Pons (tissue), 1 donor: ENCODE data around the gene CLPX.
A peak's percentile ranks its signal among the peaks of the same experiment; 100 is the strongest.
"Not testable (repeated sequence)": the region's sequence is repeated elsewhere in the genome, so short reads cannot be mapped to it uniquely, and the experiment has no call there.

Source experiments
- DNase-seq: peaks from one replicate; pipeline ENCODE4 v3.0.0-alpha.2; 2016; ENCODE audit warnings: low spot score

CLPX gene

DNA sequence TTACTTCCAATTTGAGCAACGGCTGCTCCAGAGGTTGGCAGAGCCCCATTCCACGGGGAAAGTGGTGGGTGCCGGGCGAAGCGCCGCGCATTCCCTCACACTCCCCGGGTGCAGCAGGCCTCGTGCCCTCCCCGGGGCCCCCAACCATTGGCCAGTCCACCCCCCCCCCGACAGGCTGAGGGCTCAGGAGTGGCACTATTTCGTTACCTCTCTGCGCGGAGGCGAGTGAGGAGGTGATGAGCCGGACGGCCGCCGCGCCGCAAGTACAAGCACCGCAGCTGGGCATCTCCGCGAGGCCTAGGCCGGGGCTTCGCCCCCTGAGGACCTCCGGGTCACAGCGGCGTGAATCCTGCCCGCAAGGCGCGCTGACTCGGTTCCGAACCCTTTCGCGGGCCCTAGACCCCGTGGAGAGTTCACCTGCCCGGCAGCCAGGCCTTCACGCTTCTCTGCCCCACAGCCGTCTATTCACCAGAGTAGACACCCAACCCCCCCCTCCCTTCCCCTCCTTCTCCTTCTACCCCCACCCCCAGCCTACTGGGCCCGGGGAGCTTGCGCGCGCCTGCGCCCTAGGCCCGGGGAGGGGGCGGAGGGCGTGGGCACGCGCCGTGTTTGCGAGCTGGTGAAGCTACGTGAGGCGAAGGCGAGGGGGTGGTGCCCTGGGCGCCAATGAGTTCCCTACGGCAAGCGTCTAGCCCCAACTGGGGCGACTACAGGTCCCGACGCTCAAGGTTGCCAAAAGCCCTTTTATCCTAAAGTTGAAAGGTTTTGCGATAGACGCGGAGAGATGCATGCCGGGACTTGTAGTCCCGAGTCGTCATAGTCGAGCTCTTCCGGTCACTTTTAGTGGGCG lies at the start of gene CLPX:
CLPX (minus strand) TSS at position 475 of the 850 bp plus-strand sequence; CDS start at position 286, 189 bp downstream.
- peak; percentile 95 for DNase-seq

DNA sequence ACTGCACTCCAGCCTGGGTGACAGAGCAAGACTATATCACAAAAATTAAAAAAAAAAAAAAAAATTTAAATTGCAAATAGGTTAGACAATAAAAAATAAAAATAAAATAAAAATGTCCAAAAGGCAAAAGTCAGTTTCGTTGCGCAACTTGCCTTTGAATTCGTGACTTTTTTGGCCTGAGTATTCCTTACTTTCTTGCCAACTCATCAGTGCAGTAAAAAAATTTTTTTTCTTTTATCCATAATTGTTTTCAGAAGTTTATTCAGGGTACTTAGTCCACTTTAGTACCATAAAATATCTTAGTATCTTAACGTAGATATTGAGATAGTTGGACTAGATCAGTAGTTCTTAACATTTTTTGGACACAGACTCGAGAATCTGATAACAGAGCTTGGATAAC lies 48.6 kb upstream of the CLPX start:
- no peak for DNase-seq

- DNase-seq: no peak
Measured at GRCh38 chr15:65232520-65232919, 47.4 kb upstream of the CLPX start.

- DNase-seq: no peak
Measured at GRCh38 chr15:65231306-65231705, 46.2 kb upstream of the CLPX start.

GRCh38 chr15:65226901-65227300 lies 41.8 kb upstream of the CLPX start:
- not testable (repeated sequence) for DNase-seq

DNA sequence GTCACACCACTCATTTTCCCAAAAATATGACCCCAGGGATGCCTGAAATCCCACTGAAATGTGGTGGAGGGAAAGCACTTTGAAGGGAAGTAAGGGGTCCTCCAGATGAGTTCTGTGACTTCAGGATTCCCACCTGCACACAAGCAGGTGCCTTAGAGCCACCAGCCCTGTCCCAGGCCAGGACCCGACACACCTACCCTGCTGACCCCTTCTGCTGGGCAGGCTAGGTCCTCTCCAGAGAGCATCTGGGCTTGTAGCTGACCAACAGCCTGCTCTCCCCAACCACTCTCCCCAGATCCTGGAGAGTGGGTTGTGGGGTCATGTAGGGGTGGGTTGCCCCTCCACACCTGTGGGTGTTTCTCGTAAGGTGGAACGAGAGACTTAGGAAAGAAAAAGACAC lies 41.1 kb upstream of the CLPX start:
- DNase-seq: no peak

- DNase-seq: no peak
Measured at GRCh38 chr15:65223996-65224395, 38.9 kb upstream of the CLPX start.

DNA sequence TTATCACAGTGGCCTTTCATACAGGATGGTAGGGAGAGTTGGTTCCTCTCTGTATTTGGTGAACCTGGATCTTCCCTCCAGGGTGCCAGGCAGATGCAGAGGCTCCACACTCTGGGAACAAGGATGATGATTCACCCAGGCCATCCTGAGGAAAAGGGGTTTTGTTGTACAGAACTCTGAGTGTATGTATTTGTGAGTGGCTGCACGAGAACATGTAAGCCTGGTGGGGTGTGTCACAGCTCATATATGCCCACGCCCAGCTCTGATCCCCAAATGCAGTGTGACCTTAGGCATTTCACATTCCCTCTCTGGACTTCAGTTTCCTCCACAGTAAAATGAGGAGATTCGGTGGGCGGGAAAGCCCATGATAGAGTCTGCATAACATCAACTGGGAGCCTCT lies 37.7 kb upstream of the CLPX start:
- no peak for DNase-seq

DNA sequence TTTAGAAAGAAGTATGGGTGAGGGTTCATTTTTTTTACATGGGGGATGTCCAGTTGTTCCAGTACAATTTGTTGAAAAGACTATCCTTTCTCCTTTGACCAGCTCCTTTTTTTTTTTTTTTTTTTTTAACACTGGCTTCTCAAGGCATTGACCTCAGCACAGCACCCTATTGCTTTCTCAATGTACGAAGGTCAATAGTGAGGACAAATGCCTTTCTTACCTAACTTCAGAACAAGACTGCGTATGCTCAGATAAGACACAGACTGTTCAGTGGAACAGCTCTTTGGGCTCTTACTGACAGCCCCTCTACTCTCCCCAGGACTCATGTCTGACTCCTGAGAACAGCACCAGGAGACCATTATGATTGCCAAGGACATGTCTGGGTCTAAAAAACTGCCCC lies 36.6 kb upstream of the CLPX start:
- DNase-seq: no peak

DNA sequence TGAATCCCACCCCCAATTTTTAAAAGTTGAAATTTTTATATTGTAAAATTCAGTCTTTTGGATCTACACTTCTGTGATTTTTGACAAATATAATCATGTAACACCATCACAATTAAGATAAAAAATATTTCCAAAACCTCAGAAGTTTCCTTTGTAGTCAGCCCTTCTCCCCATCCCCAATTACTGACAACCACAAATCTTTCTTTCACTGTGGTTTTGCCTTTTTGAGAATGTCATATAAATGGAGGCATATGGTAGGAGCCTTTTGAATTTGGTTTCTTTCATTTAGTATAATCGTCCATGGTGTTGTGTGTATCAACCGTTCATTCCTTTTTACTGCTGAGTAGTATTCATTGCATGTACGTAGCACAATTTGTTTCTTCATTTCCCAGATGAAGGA lies 34.0 kb upstream of the CLPX start:
- no peak for DNase-seq

- no peak for DNase-seq
Measured at GRCh38 chr15:65217526-65218482, 32.7 kb upstream of the CLPX start.

DNA sequence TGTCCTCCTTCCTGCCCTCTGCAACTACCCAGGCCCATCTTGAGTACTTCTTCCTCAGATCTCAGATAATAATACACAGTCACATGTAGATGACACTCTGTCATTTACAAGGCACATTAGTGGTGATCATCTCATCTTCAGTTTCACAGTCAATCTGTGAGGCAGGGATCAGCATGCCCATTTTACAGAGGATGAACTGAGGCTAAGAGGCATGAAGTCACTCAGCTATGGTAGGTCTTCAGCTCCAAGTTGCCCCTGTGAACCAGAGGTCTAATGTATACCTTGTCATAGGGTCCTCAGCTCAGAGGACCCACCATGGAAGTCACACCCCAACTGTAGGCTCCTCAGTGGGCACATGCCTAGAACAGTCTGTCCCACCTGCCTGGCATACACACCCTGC lies 30.4 kb upstream of the CLPX start:
- DNase-seq: no peak

DNA sequence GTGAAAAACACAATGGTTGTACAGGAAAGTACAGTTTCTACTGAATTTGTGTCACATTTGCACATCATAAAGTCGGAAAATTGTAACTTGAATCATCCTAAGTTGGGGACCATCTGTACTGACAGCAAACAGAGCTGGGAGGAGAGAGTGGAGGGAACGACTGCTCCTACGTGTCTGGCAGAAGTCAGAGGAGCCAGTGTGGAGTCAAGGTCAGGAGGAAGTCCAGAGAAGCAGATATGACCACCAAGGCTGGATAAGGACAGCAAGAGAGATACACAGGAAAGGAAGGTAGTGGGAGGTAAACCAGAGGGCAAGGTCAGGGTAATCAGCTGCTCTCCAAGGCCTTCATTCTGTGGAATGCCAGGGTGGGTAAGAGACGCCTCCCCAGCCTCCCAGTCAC lies 28.9 kb upstream of the CLPX start:
- no peak for DNase-seq

- DNase-seq: no peak
Measured at GRCh38 chr15:65213241-65213640, 28.1 kb upstream of the CLPX start.

DNA sequence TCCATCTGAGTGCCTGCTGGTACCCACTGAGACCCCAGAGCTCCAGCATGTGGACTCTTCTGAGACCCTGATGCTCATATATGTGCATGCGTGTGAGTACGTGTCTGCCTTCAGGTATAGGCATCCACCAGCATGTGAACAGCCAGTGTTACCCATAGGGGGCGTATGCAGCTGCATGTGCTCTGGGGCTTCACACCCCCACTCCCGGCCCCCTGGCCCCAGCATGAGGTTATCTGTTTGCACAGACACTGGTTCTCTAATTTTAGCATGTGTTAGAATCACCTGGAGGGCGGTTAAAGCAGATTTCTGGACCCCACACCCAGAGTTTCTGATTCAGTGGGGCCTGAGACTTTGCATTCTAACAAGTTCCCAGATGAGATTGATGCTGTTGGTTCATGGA lies 27.0 kb upstream of the CLPX start:
- no peak for DNase-seq

DNA sequence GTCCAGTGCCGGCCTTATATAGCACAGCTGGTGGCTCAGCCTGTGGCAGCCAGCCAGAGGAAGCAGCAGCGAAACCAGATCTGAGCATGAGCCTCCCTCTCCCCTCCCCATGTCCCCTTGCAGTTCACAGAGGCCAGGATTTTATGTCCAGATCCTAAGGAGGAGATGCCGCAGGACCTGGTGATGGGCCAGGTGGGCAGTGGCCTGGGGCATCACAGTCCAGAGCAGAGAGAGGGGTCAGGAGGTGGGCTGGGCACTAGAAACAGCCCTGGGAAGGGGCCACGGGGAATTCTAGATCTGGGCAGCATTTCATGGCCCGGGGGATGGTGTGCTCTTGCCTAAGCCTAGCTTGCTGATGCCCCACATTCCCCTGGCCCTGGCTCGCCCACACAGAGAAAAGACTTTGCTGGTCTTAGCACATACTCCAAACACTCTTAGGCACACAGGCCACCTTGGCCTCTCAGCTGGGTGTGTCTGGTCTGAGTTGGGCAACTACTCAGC lies 26.4 kb upstream of the CLPX start:
- DNase-seq: no peak

- no peak for DNase-seq
Measured at GRCh38 chr15:65210770-65211481, 25.8 kb upstream of the CLPX start, which contains the start of gene CILP. Gene CILP, minus strand, starts transcription at chr15:65211473. Its CDS starts 1,718 bp downstream, at chr15:65209755.

- no peak for DNase-seq
Measured at GRCh38 chr15:65209701-65210643, 24.8 kb upstream of the CLPX start.

DNA sequence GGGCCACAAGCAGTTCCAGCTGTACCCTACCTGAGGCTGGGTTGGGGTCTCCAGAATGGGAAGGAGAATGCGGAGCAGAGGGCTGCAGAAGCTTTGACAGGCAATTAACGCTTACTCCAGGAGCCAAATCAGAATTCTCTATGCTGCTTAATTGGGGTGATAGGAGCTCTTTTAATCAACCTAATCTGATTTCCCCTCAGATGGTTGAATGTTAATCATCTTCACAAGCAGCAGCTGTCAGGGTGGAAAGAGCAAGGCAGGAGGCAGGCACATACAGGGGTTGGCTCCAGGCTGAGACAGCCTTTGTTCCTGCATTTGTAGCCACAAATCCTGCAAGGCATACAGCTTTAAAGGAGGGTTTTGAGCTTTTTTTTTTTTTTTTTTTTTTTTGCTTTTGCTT lies 23.5 kb upstream of the CLPX start:
- DNase-seq: no peak

DNA sequence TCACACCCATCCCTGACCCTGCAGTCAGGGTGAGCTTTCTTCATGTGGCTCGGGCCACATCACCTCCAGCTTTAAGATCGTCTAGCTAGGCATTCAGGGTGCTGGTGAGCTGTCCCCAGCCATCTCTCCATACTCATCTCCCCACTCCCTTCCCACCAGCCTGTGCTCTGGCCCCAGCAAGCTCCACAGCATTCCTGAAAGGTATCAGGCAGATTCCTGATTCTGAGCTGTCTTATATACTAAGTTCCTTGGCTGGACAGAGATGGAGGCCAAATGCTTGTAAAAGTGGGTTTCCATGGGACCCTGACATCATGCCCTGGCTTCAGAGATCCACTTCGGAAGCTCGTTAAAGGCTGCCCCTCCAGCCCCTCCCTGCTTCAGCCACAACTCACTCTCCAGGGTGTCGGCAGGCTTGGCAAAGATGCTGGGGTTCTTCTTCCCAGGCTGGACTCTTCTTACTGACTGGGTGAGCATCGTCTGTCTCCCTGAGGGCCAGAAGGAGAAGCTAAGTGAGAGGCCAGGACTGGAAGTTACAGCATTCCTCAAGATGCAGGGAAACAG lies 22.2 kb upstream of the CLPX start:
- no peak for DNase-seq

DNA sequence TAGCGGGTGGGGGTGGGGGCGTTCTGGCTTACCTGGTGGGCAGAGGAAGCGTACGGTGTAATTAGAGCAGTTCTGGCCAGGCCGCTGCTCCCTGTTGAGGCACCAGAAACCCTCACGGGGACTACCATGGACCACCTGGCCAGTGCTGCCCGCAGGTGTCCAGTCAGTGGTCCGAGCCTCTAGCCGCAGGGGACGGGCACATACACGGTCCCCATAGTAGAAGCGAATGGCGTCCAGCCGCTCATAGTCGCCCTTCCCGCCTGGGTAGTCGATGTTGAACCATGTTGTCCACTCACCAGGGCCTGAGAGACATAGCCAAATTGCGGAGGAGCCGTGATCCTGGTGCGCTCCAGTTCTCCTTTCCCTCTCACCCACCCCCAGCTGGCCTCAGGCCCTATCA lies 21.6 kb upstream of the CLPX start:
- no peak for DNase-seq
